Limb (tissue), 2 donors: ENCODE data around the gene DVL3.

Experiments
- DNase-seq, 2 donors: peaks; one replicate each; pipeline ENCODE4 v3.0.0-alpha.2; 2016; ENCODE audit errors: extremely low spot score in 2 of 2

DVL3 gene

GRCh38 chr3:184176377-184177330 is 21.5 kb downstream of the DVL3 start:
- DNase-seq = peak; percentile 52 to 56

- no peak for DNase-seq
Observed at GRCh38 chr3:184177331-184177731, 22.2 kb downstream of the DVL3 start.

- DNase-seq = no peak
Observed at GRCh38 chr3:184177767-184178306, 22.7 kb downstream of the DVL3 start.

GRCh38 chr3:184178521-184179138 is 23.5 kb downstream of the DVL3 start:
- DNase-seq = no peak

- no peak for DNase-seq
Observed at GRCh38 chr3:184180165-184180564, 25.0 kb downstream of the DVL3 start.

- no peak for DNase-seq
Observed at GRCh38 chr3:184181596-184181995, 26.4 kb downstream of the DVL3 start.

GRCh38 chr3:184183679-184184078 is 28.5 kb downstream of the DVL3 start:
- DNase-seq = no peak

- DNase-seq = no peak
Observed at GRCh38 chr3:184184546-184185230, 29.5 kb downstream of the DVL3 start.

- DNase-seq = peak; percentile 100
Observed at GRCh38 chr3:184185461-184186183, 30.4 kb downstream of the DVL3 start.

- DNase-seq = no peak
Observed at GRCh38 chr3:184186184-184186901, 31.2 kb downstream of the DVL3 start, which contains the start of gene ABCF3. Gene ABCF3, plus strand, starts transcription at chr3:184186199. Its CDS starts 9 bp downstream, at chr3:184186208.

GRCh38 chr3:184186902-184187207 is 31.7 kb downstream of the DVL3 start:
- no peak for DNase-seq

GRCh38 chr3:184188080-184188479 is 32.9 kb downstream of the DVL3 start:
- DNase-seq = no peak

- DNase-seq = no peak
Observed at GRCh38 chr3:184189421-184189820, 34.2 kb downstream of the DVL3 start.

- DNase-seq = no peak
Observed at GRCh38 chr3:184192889-184193288, 37.7 kb downstream of the DVL3 start.

- no peak for DNase-seq
Observed at GRCh38 chr3:184193991-184194539, 38.9 kb downstream of the DVL3 start.

- no peak for DNase-seq
Observed at GRCh38 chr3:184196536-184196935, 41.4 kb downstream of the DVL3 start.

GRCh38 chr3:184198509-184198908 is 43.3 kb downstream of the DVL3 start:
- no peak for DNase-seq

- DNase-seq = no peak
Observed at GRCh38 chr3:184200825-184201224, 45.6 kb downstream of the DVL3 start.

GRCh38 chr3:184203526-184203925 is 48.3 kb downstream of the DVL3 start:
- no peak for DNase-seq
